SH-SY5Y (cell line): Measurements from ENCODE around the gene ENTPD8.

Source experiments
- GATA2 ChIP-seq: IDR thresholded peaks from 2 replicates; pipeline ENCODE4 v1.6.1; 2011; ENCODE audit warnings: mild to moderate bottlenecking, low read depth, low read length
- GATA3 ChIP-seq: IDR thresholded peaks from 2 replicates; pipeline ENCODE4 v1.6.1; 2011; ENCODE audit warnings: low read depth, mild to moderate bottlenecking, low read length, moderate library complexity

DNA sequence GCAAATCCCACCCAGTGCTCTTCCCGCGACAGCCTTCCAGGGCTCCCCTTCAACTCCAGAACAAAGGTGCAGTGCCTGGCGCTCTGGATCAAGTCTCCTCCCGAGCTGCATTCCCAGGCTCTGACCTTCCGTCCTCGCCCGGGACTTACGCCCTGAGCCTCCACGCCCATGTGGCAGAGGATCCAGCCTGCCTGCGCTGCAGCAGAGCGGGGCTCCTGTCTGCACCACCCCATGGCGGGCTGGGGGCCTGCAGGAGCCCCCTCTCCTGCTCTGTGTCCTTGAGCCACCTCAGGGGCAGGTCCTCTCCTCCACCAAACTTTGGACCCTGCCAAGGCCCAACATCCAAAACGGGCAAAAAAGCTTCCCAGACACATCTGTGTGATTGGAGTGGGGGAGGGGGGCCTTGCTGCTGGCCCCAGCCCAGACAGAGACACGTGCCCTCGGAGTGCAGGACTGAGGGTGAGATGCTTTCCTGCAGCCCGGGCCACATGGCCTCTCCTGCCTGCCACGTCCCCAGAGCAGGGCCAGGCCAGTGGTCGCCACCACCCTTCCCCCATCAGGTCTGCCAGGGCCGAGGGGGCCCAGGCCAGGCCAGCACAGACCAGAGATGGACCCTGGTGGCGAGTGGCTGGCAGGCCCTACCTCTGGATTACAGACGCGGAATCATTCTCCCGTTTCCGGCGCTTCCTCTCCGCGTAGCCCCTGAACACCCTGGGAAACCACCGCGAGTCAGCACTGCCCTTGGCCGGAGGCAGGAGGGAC is 13.6 kb upstream of the ENTPD8 start:
- TF ChIP-seq GATA2 (no peak), GATA3 (no peak)
